Colonic mucosa (tissue), 4 donors: ENCODE data around the gene RING1. TPM values are rescaled to one million over a fixed set of nuclear protein-coding genes. Genes with fewer than 3 reads are reported as not detected.

Experiments
- DNase-seq: peaks from one replicate; pipeline ENCODE4 v3.0.0-alpha.2; 2020
- H3K27ac ChIP-seq: fragments of 200-600 bp; one replicate; pipeline ENCODE4 v1.8.0; 2021
- H3K27me3 ChIP-seq: fragments of 200-600 bp; one replicate; pipeline ENCODE4 v1.8.0; 2021
- H3K36me3 ChIP-seq: fragments of 200-600 bp; one replicate; pipeline ENCODE4 v1.8.0; 2021
- H3K4me1 ChIP-seq: fragments of 200-600 bp; one replicate; pipeline ENCODE4 v1.8.0; 2021; ENCODE audit warnings: mild to moderate bottlenecking
- H3K4me3 ChIP-seq: fragments of 200-600 bp; one replicate; pipeline ENCODE4 v1.8.0; 2021
- H3K9ac ChIP-seq, 2 donors: one replicate each; pipeline ENCODE4 v1.7.0; 2013; ENCODE audit warnings: control low read depth in 2 of 2, low read depth in 2 of 2, low read length in 2 of 2
- H3K9me3 ChIP-seq: fragments of 200-600 bp; one replicate; pipeline ENCODE4 v1.8.0; 2021
- CTCF ChIP-seq: fragments of 200-600 bp; IDR thresholded peaks from one replicate; pipeline ENCODE4 v1.8.0; 2022; ENCODE audit warnings: antibody characterized with exemption, mild to moderate bottlenecking
- intact Hi-C: fragments of 100-400 bp; cut with DNase I; formaldehyde crosslinking; loops from one replicate; pipeline ENCODE4 v1.14.1; 2022
- total RNA-seq, 2 donors: library from RNA; stranded (reverse); fragmentation: NEBNext Ultra II Directional in 1 of 2; extraction: Animal tissue kit (Norgen Biotek cat#: 25700) in 1 of 2; gene quantifications; one replicate each; pipeline ENCODE4 v1.2.1, GENCODE V29; 2021
- donor health status: healthy.
- donor health status: DM: no; HTN: no; CAD: no.
- donor health status: DM: no; HTN: no; CAD: no.

The RING1 gene
- total RNA-seq, 2 donors from 2014 or later, result 24.8 to 30.9 TPM

GRCh38 chr6:33205191-33206026, 2.9 kb upstream of the RING1 start:
- intact Hi-C loops, result no loop called here
- no peaks in the 10 kb centered on the region for H3K36me3 ChIP-seq
- H3K9me3 ChIP-seq, result no peaks in the 10 kb centered on the region
- TF ChIP-seq CTCF, result no peak
- DNase-seq, result no peak
- H3K4me3 ChIP-seq, result peak overlapping the region; percentile 62
- peaks cover 15% of the 10 kb centered on the region for H3K4me1 ChIP-seq
- no peak overlapping the region for H3K27ac ChIP-seq
- H3K27me3 ChIP-seq, result no peaks in the 10 kb centered on the region
- H3K9ac ChIP-seq, result peak overlapping the region; percentile 87 to 93

GRCh38 chr6:33206027-33206863, 2.1 kb upstream of the RING1 start:
- Histone ChIP-seq H3K27me3 (no peaks in the 10 kb centered on the region), H3K4me1 (peaks cover 15% of the 10 kb centered on the region), H3K9ac (no peak overlapping the region), H3K9me3 (no peaks in the 10 kb centered on the region), H3K4me3 (no peak overlapping the region), H3K27ac (no peak overlapping the region), H3K36me3 (no peaks in the 10 kb centered on the region)
- no peak for TF ChIP-seq CTCF
- intact Hi-C loops, result no loop called here
- DNase-seq, result no peak

- intact Hi-C loops, result no loop called here
- Histone ChIP-seq H3K36me3 (no peaks in the 10 kb centered on the region), H3K4me3 (peak overlapping the region; percentile 81), H3K9me3 (no peaks in the 10 kb centered on the region), H3K27ac (no peak overlapping the region), H3K9ac (peak overlapping the region; percentile 96 to 99), H3K27me3 (no peaks in the 10 kb centered on the region), H3K4me1 (peaks cover 8% of the 10 kb centered on the region)
- DNase-seq, result no peak
- TF ChIP-seq CTCF, result no peak
These were observed 1.3 kb upstream of the RING1 start for GRCh38 chr6:33206864-33207551.

- intact Hi-C loops, result no loop called here
- H3K4me1 ChIP-seq, result peaks cover 4% of the 10 kb centered on the region
These were observed 679 bp upstream of the RING1 start for GRCh38 chr6:33207552-33208090.

More at GRCh38 chr6:33207552-33208090, 679 bp upstream of the RING1 start:
- no peaks in the 10 kb centered on the region for H3K36me3 ChIP-seq
- no peak for TF ChIP-seq CTCF
- H3K27me3 ChIP-seq, result no peaks in the 10 kb centered on the region
- peak; percentile 64 for DNase-seq
- peak overlapping the region; percentile 96 to 99 for H3K9ac ChIP-seq
- no peaks in the 10 kb centered on the region for H3K9me3 ChIP-seq
- peak overlapping the region; percentile 85 for H3K27ac ChIP-seq
- H3K4me3 ChIP-seq, result peak overlapping the region; percentile 81
